Mesothelial cell of epicardium (in vitro differentiated cells): ENCODE results near the gene AK6. TPM values are rescaled to one million over a fixed set of nuclear protein-coding genes. Genes with fewer than 3 reads are reported as not detected.
"Not testable (repeated sequence)": the region's sequence is repeated elsewhere in the genome, so short reads cannot be mapped to it uniquely, and the experiment has no call there.

Source experiments
- DNase-seq, 2 experiments: peaks; one replicate each; pipeline ENCODE4 v3.0.0; 2021; ENCODE audit warnings: low spot score in 2 of 2; ENCODE audit not compliant: unreplicated experiment in 2 of 2
- H3K27ac Mint-ChIP-seq: 2 replicates; pipeline ENCODE4 v1.8.0; 2021; ENCODE audit warnings: mixed read lengths
- H3K27me3 Mint-ChIP-seq: 2 replicates; pipeline ENCODE4 v1.8.0; 2021; ENCODE audit warnings: low read depth, mixed read lengths
- H3K36me3 Mint-ChIP-seq: 2 replicates; pipeline ENCODE4 v1.8.0; 2021; ENCODE audit warnings: mixed read lengths
- H3K4me1 Mint-ChIP-seq: 2 replicates; pipeline ENCODE4 v1.8.0; 2021; ENCODE audit warnings: mixed read lengths
- H3K4me3 Mint-ChIP-seq: 2 replicates; pipeline ENCODE4 v1.8.0; 2021; ENCODE audit warnings: mild to moderate bottlenecking, moderate library complexity, mixed read lengths
- H3K9me3 Mint-ChIP-seq: 2 replicates; pipeline ENCODE4 v1.8.0; 2021; ENCODE audit warnings: mixed read lengths
- total RNA-seq: library from RNA; stranded (reverse); gene quantifications from 3 replicates; pipeline ENCODE4 v1.2.1, GENCODE V29; 2021
- TF ChIP-seq, protein P1 (sequence below): fragments of 200-600 bp; sonication (generic); IDR thresholded peaks from one replicate; pipeline ENCODE4 v1.5.0; 2021; ENCODE audit warnings: antibody characterized with exemption; ENCODE audit not compliant: unreplicated experiment

The AK6 gene
- total RNA-seq, 1 donor from 2014 or later = 28.3 TPM

DNA sequence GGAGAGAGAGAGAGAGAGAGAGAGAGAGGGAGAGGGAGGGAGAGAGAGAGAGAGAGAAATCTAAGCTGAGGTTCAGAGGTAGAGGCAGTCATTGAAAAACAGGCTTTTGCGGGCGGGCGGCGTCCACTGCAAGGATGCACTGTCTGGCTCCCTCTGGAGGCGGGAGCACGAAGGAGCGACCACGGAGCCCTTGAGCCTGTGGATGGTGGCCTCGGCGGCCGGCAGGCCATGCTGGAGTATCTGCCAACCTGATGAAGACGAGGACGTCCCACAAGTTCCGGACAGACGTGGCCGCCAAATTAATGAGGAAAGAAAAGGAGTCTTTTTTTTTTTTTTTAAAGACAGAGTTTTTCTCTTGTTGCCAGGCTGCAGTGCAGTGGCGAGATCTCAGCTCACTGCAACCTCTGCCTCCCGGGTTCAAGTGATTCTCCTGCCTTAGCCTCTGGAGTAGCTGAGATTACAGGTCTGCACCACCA lies 34.5 kb downstream of the AK6 start:
- no peak overlapping the region for H3K27ac Mint-ChIP-seq
- H3K9me3 Mint-ChIP-seq = no peaks in the 10 kb centered on the region
- no peaks in the 10 kb centered on the region for H3K27me3 Mint-ChIP-seq
- H3K4me3 Mint-ChIP-seq = peak overlapping the region; percentile 34
- no peaks in the 10 kb centered on the region for H3K36me3 Mint-ChIP-seq
- TF ChIP-seq, protein P1, sequence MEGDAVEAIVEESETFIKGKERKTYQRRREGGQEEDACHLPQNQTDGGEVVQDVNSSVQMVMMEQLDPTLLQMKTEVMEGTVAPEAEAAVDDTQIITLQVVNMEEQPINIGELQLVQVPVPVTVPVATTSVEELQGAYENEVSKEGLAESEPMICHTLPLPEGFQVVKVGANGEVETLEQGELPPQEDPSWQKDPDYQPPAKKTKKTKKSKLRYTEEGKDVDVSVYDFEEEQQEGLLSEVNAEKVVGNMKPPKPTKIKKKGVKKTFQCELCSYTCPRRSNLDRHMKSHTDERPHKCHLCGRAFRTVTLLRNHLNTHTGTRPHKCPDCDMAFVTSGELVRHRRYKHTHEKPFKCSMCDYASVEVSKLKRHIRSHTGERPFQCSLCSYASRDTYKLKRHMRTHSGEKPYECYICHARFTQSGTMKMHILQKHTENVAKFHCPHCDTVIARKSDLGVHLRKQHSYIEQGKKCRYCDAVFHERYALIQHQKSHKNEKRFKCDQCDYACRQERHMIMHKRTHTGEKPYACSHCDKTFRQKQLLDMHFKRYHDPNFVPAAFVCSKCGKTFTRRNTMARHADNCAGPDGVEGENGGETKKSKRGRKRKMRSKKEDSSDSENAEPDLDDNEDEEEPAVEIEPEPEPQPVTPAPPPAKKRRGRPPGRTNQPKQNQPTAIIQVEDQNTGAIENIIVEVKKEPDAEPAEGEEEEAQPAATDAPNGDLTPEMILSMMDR = peak; percentile 33
- H3K4me1 Mint-ChIP-seq = peaks cover 9% of the 10 kb centered on the region
- peak; percentile 64 to 83 for DNase-seq

DNA sequence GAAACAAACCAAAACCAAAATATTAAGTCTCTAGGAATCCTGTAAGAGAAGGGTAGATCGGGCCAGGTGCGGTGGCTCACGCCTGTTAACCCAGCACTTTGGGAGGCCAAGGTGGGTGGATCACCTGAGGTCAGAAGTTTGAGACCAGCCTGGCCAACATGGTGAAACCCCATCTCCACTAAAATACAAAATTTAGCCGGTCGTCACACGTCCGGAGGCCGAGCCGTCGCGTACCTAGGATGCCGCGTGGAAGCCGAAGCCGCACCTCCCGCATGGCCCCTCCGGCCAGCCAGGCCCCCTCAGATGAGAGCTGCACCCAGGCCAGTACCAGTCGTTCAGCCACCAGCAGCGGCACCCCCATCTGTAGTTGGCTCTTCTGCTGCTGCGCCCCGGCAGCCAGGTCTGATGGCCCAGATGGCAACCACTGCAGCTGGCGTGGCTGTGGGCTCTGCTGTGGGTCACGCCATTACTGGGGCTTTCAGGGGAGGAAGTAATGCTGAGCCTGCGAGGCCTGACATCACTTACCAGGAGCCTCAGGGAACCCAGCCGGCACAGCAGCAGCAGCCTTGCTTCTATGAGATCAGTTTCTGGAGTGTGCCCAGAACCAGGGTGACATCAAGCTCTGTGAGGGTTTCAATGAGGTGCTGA lies 35.5 kb downstream of the AK6 start:
- H3K4me3 Mint-ChIP-seq, H3K27me3 Mint-ChIP-seq, H3K9me3 Mint-ChIP-seq, H3K27ac Mint-ChIP-seq, H3K36me3 Mint-ChIP-seq, H3K4me1 Mint-ChIP-seq, DNase-seq: not testable (repeated sequence)

DNA sequence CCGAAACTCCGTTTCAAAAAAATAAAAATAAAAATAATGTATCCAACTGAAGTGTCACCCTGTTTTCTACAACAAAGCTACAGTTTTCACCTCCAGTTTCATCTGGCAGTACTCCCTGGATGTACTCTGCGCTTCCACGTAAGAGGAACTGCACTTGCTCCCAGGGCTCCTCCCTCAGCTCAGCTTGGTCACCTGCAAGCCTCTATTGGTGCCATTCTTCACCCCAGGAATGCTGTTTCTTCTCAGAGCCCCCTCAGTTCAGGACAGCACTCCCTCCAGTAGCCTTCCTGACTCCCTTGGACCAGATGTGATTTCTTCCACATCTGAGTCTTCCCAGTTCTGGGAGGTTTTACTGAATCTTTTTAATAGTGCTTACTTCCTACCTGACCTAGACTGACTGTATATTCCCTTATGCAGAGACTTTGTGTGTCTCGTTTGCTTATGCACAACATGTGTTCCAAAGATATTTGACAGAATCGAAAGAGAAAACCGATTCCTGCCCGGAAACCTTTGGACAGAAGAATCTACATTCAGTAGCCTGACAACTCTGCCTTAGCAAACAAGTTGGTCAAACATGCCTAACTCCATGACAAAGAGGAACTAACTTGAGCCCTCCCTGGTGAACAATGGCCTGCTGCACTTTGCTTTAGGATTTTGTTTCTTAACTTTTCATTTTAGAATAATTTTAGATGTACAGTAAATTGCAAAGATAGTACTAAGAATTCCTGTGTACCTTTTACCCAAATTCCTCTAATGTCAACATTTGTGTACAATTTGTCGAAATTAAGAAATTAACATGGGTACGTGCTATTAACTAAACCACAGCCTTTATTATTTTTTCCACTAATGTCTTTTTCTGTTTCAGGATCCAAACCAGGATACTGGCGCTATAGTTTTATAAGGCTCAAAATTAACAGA lies 37.5 kb downstream of the AK6 start:
- no peak for DNase-seq
- Mint-ChIP-seq H3K27ac (peak overlapping the region; percentile 59), H3K4me3 (peak overlapping the region; percentile 80), H3K9me3 (no peaks in the 10 kb centered on the region), H3K27me3 (no peaks in the 10 kb centered on the region), H3K4me1 (peaks cover 9% of the 10 kb centered on the region), H3K36me3 (no peaks in the 10 kb centered on the region)
- TF ChIP-seq, protein P1 = no peak

DNA sequence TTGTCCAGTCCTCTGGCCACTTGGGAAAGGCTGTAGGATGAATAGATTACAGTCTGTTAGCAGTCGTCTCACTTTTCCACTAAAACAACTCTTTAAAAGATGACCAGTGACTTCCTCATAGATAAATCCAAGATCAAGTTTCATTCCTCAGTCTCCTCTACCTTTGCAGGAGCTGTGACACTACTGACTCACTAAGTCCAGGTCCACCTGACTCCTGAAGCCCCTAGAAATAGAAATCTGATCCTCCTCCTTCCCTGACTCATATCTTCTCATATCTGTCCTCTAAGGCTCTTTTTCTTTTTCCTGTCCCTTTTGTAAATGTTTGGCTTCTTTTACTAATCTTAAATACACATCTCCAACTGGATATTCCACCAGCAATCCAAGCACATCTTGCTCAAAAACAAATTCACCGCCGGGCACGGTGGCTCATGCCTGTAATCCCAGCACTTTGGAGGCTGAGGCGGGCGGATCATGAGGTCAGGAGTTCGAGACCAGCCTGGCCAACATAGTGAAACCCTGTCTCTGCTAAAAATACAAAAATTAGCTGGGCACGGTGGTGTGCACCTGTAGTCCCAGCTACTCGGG lies 39.3 kb downstream of the AK6 start:
- TF ChIP-seq, protein P1 = no peak
- no peaks in the 10 kb centered on the region for H3K27me3 Mint-ChIP-seq
- DNase-seq = no peak
- H3K4me1 Mint-ChIP-seq = peaks cover 9% of the 10 kb centered on the region
- H3K27ac Mint-ChIP-seq = no peak overlapping the region
- no peaks in the 10 kb centered on the region for H3K9me3 Mint-ChIP-seq
- H3K36me3 Mint-ChIP-seq = no peaks in the 10 kb centered on the region
- H3K4me3 Mint-ChIP-seq = no peak overlapping the region

DNA sequence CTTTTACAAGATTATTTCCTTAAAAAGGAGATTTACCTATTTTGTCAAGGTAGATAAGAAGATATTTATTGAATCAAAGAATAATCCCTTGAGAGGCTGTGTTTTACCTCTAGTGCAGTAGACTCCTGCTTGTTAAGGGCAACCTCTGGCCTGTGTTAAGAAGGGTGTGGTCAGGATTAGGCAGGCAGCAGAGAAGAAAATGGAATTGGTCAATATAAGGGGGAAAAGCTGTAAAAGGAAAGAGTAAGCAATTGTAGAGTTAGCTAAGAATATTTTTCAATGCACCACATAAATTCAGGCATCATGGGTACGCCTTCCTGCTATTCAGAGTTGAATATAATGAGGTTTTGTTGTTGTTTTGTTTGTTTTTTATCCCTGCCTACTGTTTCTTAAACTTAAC lies 43.0 kb downstream of the AK6 start:
- peaks cover 2% of the 10 kb centered on the region for H3K36me3 Mint-ChIP-seq
- no peak for DNase-seq
- H3K27me3 Mint-ChIP-seq = no peaks in the 10 kb centered on the region
- no peaks in the 10 kb centered on the region for H3K4me1 Mint-ChIP-seq
- TF ChIP-seq, protein P1 = no peak
- H3K4me3 Mint-ChIP-seq = no peak overlapping the region
- no peak overlapping the region for H3K27ac Mint-ChIP-seq
- H3K9me3 Mint-ChIP-seq = no peaks in the 10 kb centered on the region

DNA sequence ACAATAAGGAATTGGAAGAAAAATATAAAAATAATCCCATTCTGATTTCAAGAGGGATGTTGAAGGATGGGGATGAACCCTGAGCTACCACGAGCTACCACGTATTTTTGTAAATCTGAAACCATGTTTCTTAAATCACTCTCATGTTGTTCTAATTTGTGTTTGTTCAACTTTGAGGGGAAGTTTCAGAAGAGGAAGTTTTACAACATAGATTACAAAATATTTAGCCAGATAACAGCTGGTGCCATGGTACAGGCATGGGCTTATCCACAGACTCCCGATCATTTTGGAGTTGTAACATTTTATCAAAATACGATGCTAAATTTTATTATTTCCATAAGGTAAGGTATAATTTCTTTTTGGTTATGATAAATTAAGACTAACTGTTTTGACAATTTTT lies 51.9 kb downstream of the AK6 start:
- no peaks in the 10 kb centered on the region for H3K27me3 Mint-ChIP-seq
- TF ChIP-seq, protein P1 = no peak
- H3K27ac Mint-ChIP-seq = no peak overlapping the region
- no peak overlapping the region for H3K4me3 Mint-ChIP-seq
- no peak for DNase-seq
- H3K36me3 Mint-ChIP-seq = peaks cover 17% of the 10 kb centered on the region
- H3K4me1 Mint-ChIP-seq = no peaks in the 10 kb centered on the region
- no peaks in the 10 kb centered on the region for H3K9me3 Mint-ChIP-seq
